H1 (cell line): ENCODE measurements around the gene TAF3. TPM values are rescaled to one million over a fixed set of nuclear protein-coding genes. Genes with fewer than 3 reads are reported as not detected.

Experiments
- BACH1 ChIP-seq: IDR thresholded peaks from 2 replicates; pipeline ENCODE4 v1.6.1; 2012; ENCODE audit warnings: low read length, improper control_type of control experiment
- BCL11A ChIP-seq, 2 experiments: IDR thresholded peaks; one replicate each; pipeline ENCODE4 v1.6.1; 2011; ENCODE audit warnings: low read depth in 2 of 2, low read length in 2 of 2, mild to moderate bottlenecking in 2 of 2
- CBX5 ChIP-seq: fragments of 300-800, 300-1000 bp; sonication (generic); IDR thresholded peaks from 2 replicates; pipeline ENCODE4 v1.7.1; 2016; ENCODE audit warnings: antibody characterized with exemption, low read length, low read depth
- CEBPB ChIP-seq: IDR thresholded peaks from 2 replicates; pipeline ENCODE4 v1.6.1; 2012; ENCODE audit warnings: low read depth, low read length
- CHD1 ChIP-seq: IDR thresholded peaks from 2 replicates; pipeline ENCODE4 v1.6.1; 2012; ENCODE audit warnings: low read depth, low read length, improper control_type of control experiment
- EGR1 ChIP-seq: IDR thresholded peaks from 2 replicates; pipeline ENCODE4 v1.6.1; 2011; ENCODE audit warnings: low read depth, low read length, borderline replicate concordance
- FOSL1 ChIP-seq: IDR thresholded peaks from 2 replicates; pipeline ENCODE4 v1.6.1; 2011; ENCODE audit warnings: mild to moderate bottlenecking, low read depth, low read length, moderate library complexity; ENCODE audit not compliant: insufficient read depth
- HDAC6 ChIP-seq: IDR thresholded peaks from one replicate; pipeline ENCODE4 v1.7.1; 2012; ENCODE audit warnings: low read depth, mild to moderate bottlenecking, inconsistent platforms, low read length, moderate library complexity
- JUN ChIP-seq: IDR thresholded peaks from 2 replicates; pipeline ENCODE4 v1.6.1; 2011; ENCODE audit warnings: low read depth, mild to moderate bottlenecking, improper control_type of control experiment, low read length
- KDM1A ChIP-seq: fragments of 200-600, 300-600 bp; sonication (generic); IDR thresholded peaks from 2 replicates; pipeline ENCODE4 v1.7.1; 2016; ENCODE audit warnings: mild to moderate bottlenecking, low read length, borderline replicate concordance
- KDM5A ChIP-seq: fragments of 200-600 bp; IDR thresholded peaks from 2 replicates; pipeline ENCODE4 v1.7.1; 2012; ENCODE audit warnings: mild to moderate bottlenecking, low read length, inconsistent platforms, mixed read lengths
- MAFK ChIP-seq: IDR thresholded peaks from 2 replicates; pipeline ENCODE4 v1.6.1; 2012; ENCODE audit warnings: low read depth, mild to moderate bottlenecking, improper control_type of control experiment, low read length
- POLR2A ChIP-seq, 2 experiments: IDR thresholded peaks; 1 replicate in 1 of 2; 2 replicates in 1 of 2; pipeline ENCODE4 v1.6.1; 2011; ENCODE audit warnings: low read depth in 2 of 2, low read length in 2 of 2, mild to moderate bottlenecking in 2 of 2; ENCODE audit errors: control extremely low read depth in 1 of 2
- RBBP5 ChIP-seq: IDR thresholded peaks from 2 replicates; pipeline ENCODE4 v1.7.1; 2012; ENCODE audit warnings: low read depth, mild to moderate bottlenecking, inconsistent platforms, low read length, moderate library complexity, borderline replicate concordance
- RNF2 ChIP-seq: fragments of 200-900, 300-1000 bp; sonication (generic); IDR thresholded peaks from 2 replicates; pipeline ENCODE4 v1.7.1; 2016; ENCODE audit warnings: borderline replicate concordance, low read depth, mild to moderate bottlenecking, antibody characterized with exemption, low read length; ENCODE audit not compliant: poor library complexity, severe bottlenecking; ENCODE audit errors: missing control alignments
- SIX5 ChIP-seq: IDR thresholded peaks from 2 replicates; pipeline ENCODE4 v1.6.1; 2011; ENCODE audit warnings: mild to moderate bottlenecking, low read depth, low read length
- SP2 ChIP-seq: IDR thresholded peaks from 2 replicates; pipeline ENCODE4 v1.6.1; 2012; ENCODE audit warnings: mild to moderate bottlenecking, low read length, inconsistent platforms
- TCF12 ChIP-seq: IDR thresholded peaks from 2 replicates; pipeline ENCODE4 v1.6.1; 2011; ENCODE audit warnings: low read depth, mild to moderate bottlenecking, low read length
- polyA plus RNA-seq, 7 experiments: library from polyadenylated mRNA; depleted of rRNA in 3 of 7; stranded (reverse) in 5 of 7; unstranded in 2 of 7; fragments of >200 nt in 5 of 7; fragments of 200-250 nt in 2 of 7; gene quantifications; 1 replicate in 5 of 7; 2 replicates in 1 of 7; 4 replicates in 1 of 7; pipeline versions ENCODE4 v1.2.1 to v1.2.3, GENCODE V29; 2011 to 2013; ENCODE audit warnings: missing spikeins in 2 of 7, mixed read lengths in 2 of 7
- total RNA-seq: library from RNA; stranded (reverse); fragmentation: NEBNext Ultra II Directional; extraction: Animal tissue kit (Norgen Biotek cat#: 25700); gene quantifications from 2 replicates; pipeline ENCODE4 v1.2.1, GENCODE V29; 2021
- TF ChIP-seq, protein P1 (sequence below): IDR thresholded peaks from 2 replicates; pipeline ENCODE4 v1.6.1; 2012; ENCODE audit warnings: inconsistent platforms
- TF ChIP-seq, protein P2 (sequence below): IDR thresholded peaks from 2 replicates; pipeline ENCODE4 v1.6.1; 2012; ENCODE audit warnings: low read length, inconsistent platforms
- TF ChIP-seq, protein P3 (sequence below), 3 experiments: IDR thresholded peaks; 1 replicate in 2 of 3; 2 replicates in 1 of 3; pipeline versions ENCODE4 v1.5.1 to v1.6.1; 2011; ENCODE audit warnings: low read length in 3 of 3, mild to moderate bottlenecking in 3 of 3, inconsistent platforms in 2 of 3, low read depth in 1 of 3, moderate library complexity in 1 of 3; ENCODE audit not compliant: insufficient read depth in 1 of 3; ENCODE audit errors: control extremely low read depth in 1 of 3

Gene TAF3
- total and polyA plus RNA-seq, 2 of the 8 experiments (the other 6 are each of a cell fraction or from before 2014, with no cell fraction given): 1.5 to 11.2 TPM

DNA sequence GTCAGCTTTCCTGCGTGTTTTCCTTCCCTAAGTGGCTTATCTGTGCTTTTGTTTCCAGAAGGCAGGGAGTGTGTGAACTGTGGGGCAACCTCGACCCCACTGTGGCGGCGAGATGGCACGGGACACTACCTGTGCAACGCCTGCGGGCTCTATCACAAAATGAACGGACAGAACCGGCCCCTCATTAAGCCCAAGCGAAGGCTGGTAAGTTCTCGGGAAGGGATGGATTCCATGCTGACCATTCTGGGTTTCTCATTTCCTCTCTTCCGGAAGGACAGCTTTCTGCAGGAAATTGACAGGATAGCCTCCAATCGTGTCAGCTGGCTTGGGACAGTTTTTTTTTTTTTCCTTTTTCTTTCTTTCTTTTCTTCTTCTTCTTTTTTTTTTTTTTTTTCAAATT is 245.6 kb downstream of the TAF3 start (continued):
- TF ChIP-seq CBX5: no peak
- TF ChIP-seq, protein P1, sequence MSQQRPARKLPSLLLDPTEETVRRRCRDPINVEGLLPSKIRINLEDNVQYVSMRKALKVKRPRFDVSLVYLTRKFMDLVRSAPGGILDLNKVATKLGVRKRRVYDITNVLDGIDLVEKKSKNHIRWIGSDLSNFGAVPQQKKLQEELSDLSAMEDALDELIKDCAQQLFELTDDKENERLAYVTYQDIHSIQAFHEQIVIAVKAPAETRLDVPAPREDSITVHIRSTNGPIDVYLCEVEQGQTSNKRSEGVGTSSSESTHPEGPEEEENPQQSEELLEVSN: no peak
- no peak for TF ChIP-seq SIX5
- no peak for TF ChIP-seq JUN
- no peak for TF ChIP-seq POLR2A (IDR thresholded peaks at IDR 0.05; ENCODE audit: control extremely low read depth in 1 of 2, low read depth in 2 of 2, low read length in 2 of 2)
- TF ChIP-seq CHD1: no peak
- no peak for TF ChIP-seq EGR1
- TF ChIP-seq KDM5A: no peak
- no peak for TF ChIP-seq KDM1A
- TF ChIP-seq, protein P2, sequence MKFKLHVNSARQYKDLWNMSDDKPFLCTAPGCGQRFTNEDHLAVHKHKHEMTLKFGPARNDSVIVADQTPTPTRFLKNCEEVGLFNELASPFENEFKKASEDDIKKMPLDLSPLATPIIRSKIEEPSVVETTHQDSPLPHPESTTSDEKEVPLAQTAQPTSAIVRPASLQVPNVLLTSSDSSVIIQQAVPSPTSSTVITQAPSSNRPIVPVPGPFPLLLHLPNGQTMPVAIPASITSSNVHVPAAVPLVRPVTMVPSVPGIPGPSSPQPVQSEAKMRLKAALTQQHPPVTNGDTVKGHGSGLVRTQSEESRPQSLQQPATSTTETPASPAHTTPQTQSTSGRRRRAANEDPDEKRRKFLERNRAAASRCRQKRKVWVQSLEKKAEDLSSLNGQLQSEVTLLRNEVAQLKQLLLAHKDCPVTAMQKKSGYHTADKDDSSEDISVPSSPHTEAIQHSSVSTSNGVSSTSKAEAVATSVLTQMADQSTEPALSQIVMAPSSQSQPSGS: no peak
- no peak for TF ChIP-seq BCL11A (IDR thresholded peaks at IDR 0.05; ENCODE audit: low read depth in 2 of 2, low read length in 2 of 2)
- TF ChIP-seq HDAC6: no peak
- TF ChIP-seq SP2: no peak
- no peak for TF ChIP-seq TCF12
- TF ChIP-seq BACH1: no peak
- no peak for TF ChIP-seq MAFK
- TF ChIP-seq, protein P3, sequence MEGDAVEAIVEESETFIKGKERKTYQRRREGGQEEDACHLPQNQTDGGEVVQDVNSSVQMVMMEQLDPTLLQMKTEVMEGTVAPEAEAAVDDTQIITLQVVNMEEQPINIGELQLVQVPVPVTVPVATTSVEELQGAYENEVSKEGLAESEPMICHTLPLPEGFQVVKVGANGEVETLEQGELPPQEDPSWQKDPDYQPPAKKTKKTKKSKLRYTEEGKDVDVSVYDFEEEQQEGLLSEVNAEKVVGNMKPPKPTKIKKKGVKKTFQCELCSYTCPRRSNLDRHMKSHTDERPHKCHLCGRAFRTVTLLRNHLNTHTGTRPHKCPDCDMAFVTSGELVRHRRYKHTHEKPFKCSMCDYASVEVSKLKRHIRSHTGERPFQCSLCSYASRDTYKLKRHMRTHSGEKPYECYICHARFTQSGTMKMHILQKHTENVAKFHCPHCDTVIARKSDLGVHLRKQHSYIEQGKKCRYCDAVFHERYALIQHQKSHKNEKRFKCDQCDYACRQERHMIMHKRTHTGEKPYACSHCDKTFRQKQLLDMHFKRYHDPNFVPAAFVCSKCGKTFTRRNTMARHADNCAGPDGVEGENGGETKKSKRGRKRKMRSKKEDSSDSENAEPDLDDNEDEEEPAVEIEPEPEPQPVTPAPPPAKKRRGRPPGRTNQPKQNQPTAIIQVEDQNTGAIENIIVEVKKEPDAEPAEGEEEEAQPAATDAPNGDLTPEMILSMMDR (IDR thresholded peaks at IDR 0.05; ENCODE audit: control extremely low read depth in 1 of 3, insufficient read depth in 1 of 3, low read depth in 1 of 3, low read length in 3 of 3): no peak
- TF ChIP-seq RBBP5: no peak
- no peak for TF ChIP-seq CEBPB
- no peak for TF ChIP-seq FOSL1
- peak; percentile 71 for TF ChIP-seq RNF2
- TF ChIP-seq, all 59 proteins: peak for 4
